Measurements from ENCODE around the gene C1orf50. TPM values are rescaled to one million over a fixed set of nuclear protein-coding genes. Genes with fewer than 3 reads are reported as not detected.
"Not testable (repeated sequence)": the region's sequence is repeated elsewhere in the genome, so short reads cannot be mapped to it uniquely, and the experiment has no call there.

Gene C1orf50
- total and polyA plus RNA-seq, 12 donors, result 4.7 to 10.7 (median 7.8) TPM

GRCh38 chr1:42747125-42747524, 19.9 kb upstream of the C1orf50 start:
- TF ChIP-seq CTCF (IDR thresholded peaks at IDR 0.05), result peak; percentile 34 to 71 (median 66)
- 48 to 55% methylated on average over 14 of the region's 14 CpGs for WGBS, 2 donors
- Histone ChIP-seq H3K4me3 (no peak overlapping the region), H3K27me3 (no peaks in the 10 kb centered on the region), H3K9me3 (no peaks in the 10 kb centered on the region), H3K27ac (no peak overlapping the region), H3K4me1 (peaks cover 0 to 16% (median 0%) of the 10 kb centered on the region in 9 donors), H3K36me3 (peaks cover 0 to 60% (median 28%) of the 10 kb centered on the region in 9 donors)
- ATAC-seq, result peak in 7 of 8 donors; percentile 57 to 74 (median 66)
- peak; percentile 36 to 52 for DNase-seq
- intact Hi-C loops (cut with DNase I), result loop anchor here in 9 of 10 donors (2.0 to 10.0 kb wide), 8 partner anchors 160 to 602 kb away; partner anchors contain the start of gene GUCA2B (in 1 of the 9)

- ATAC-seq (peak in 2 of 8 donors; percentile 8 to 29), DNase-seq (no peak)
- intact Hi-C loops (cut with DNase I), result loop anchor here in 8 of 10 donors (5.0 to 10.0 kb wide), 7 partner anchors 161 to 603 kb away; partner anchors contain the start of gene GUCA2B (in 1 of the 8)
- no peak overlapping the region for H3K27ac ChIP-seq
- WGBS, 2 donors, result 82 to 86% methylated on average over 10 of the region's 10 CpGs
- no peak overlapping the region for H3K4me3 ChIP-seq
- H3K4me1 ChIP-seq, result peaks cover 0 to 16% (median 0%) of the 10 kb centered on the region in 9 donors
- peaks cover 0 to 69% (median 34%) of the 10 kb centered on the region in 9 donors for H3K36me3 ChIP-seq
- no peaks in the 10 kb centered on the region for H3K27me3 ChIP-seq
- no peak for TF ChIP-seq CTCF (IDR thresholded peaks at IDR 0.05)
- H3K9me3 ChIP-seq, result no peaks in the 10 kb centered on the region
These were observed 19.0 kb upstream of the C1orf50 start for GRCh38 chr1:42748021-42748420.

- WGBS, 2 donors, result 86 to 88% methylated on average over 14 of the region's 14 CpGs
- intact Hi-C loops (cut with DNase I), result loop anchor here in 8 of 10 donors (5.0 to 10.0 kb wide), 7 partner anchors 161 to 604 kb away; partner anchors contain the start of gene GUCA2B (in 1 of the 8)
- Histone ChIP-seq H3K9me3 (no peaks in the 10 kb centered on the region), H3K36me3 (peaks cover under 1 to 76% (median 39%) of the 10 kb centered on the region in 9 donors), H3K4me1 (peaks cover 0 to 16% (median 0%) of the 10 kb centered on the region in 9 donors), H3K4me3 (no peak overlapping the region), H3K27me3 (no peaks in the 10 kb centered on the region), H3K27ac (peak overlapping the region in 1 of 10 donors; percentile 57)
- ATAC-seq (peak in 1 of 8 donors; percentile 26), DNase-seq (no peak)
- TF ChIP-seq CTCF (IDR thresholded peaks at IDR 0.05), result no peak
These were observed 18.3 kb upstream of the C1orf50 start for GRCh38 chr1:42748461-42749410.

- intact Hi-C loops (cut with DNase I), result loop anchor here in 3 of 10 donors (10.0 kb wide), 3 partner anchors 405 to 595 kb away; partner anchors contain the start of genes FOXJ3 (in 1 of the 3) and GUCA2B (in 1 of the 3)
These were observed 17.0 kb upstream of the C1orf50 start for GRCh38 chr1:42750041-42750440.

GRCh38 chr1:42751511-42752070, 15.5 kb upstream of the C1orf50 start:
- not testable (repeated sequence) for H3K4me3 ChIP-seq, H3K27me3 ChIP-seq, ATAC-seq, H3K9me3 ChIP-seq, DNase-seq, H3K27ac ChIP-seq
- Histone ChIP-seq H3K36me3 (peaks cover 6 to 94% (median 57%) of the 10 kb centered on the region in 9 donors), H3K4me1 (peaks cover 0 to 16% (median 0%) of the 10 kb centered on the region in 9 donors)
- intact Hi-C loops (cut with DNase I), result loop anchor here in 3 of 10 donors (10.0 kb wide), 3 partner anchors 407 to 597 kb away; partner anchors contain the start of genes FOXJ3 (in 1 of the 3) and GUCA2B (in 1 of the 3)
- 89 to 94% methylated on average over 8 of the region's 8 CpGs for WGBS, 2 donors

More at GRCh38 chr1:42750041-42750440, 17.0 kb upstream of the C1orf50 start:
- H3K27me3 ChIP-seq, result no peaks in the 10 kb centered on the region
- H3K36me3 ChIP-seq, result peaks cover 6 to 89% (median 48%) of the 10 kb centered on the region in 9 donors
- TF ChIP-seq CTCF (IDR thresholded peaks at IDR 0.05), result no peak
- H3K4me3 ChIP-seq, result no peak overlapping the region
- no peak for DNase-seq
- no peak for ATAC-seq
- no peaks in the 10 kb centered on the region for H3K9me3 ChIP-seq
- H3K27ac ChIP-seq, result no peak overlapping the region
- H3K4me1 ChIP-seq, result peaks cover 0 to 16% (median 0%) of the 10 kb centered on the region in 9 donors
- WGBS, 2 donors, result 89 to 92% methylated on average over 12 of the region's 12 CpGs

Measured in heart right ventricle (tissue), 16 donors.